GOT3 (cell line): ENCODE data around the gene KIF5A.
A peak's percentile ranks its signal among the peaks of the same experiment; 100 is the strongest.
"Not testable (repeated sequence)": the region's sequence is repeated elsewhere in the genome, so short reads cannot be mapped to it uniquely, and the experiment has no call there.

ENCODE experiments used
- DNase-seq: peaks from one replicate; lab custom pipeline; 2025; ENCODE audit warnings: mixed read lengths; lab: John Stamatoyannopoulos, UW

KIF5A gene

GRCh38 chr12:57584050-57584449, 34.2 kb downstream of the KIF5A start:
- DNase-seq, result no peak

- DNase-seq, result no peak
Measured at GRCh38 chr12:57584690-57585089, 34.8 kb downstream of the KIF5A start.

GRCh38 chr12:57585156-57585555, 35.3 kb downstream of the KIF5A start:
- no peak for DNase-seq

- DNase-seq, result no peak
Measured at GRCh38 chr12:57586128-57586527, 36.3 kb downstream of the KIF5A start.

- DNase-seq, result no peak
Measured at GRCh38 chr12:57586832-57587429, 37.1 kb downstream of the KIF5A start.

- DNase-seq, result not testable (repeated sequence)
Measured at GRCh38 chr12:57588951-57589610, 39.2 kb downstream of the KIF5A start.

GRCh38 chr12:57590479-57590863, 40.6 kb downstream of the KIF5A start:
- no peak for DNase-seq

- peak; percentile 83 for DNase-seq
Measured at GRCh38 chr12:57590864-57591781, 41.3 kb downstream of the KIF5A start, which contains the start of gene PIP4K2C. Gene PIP4K2C (plus strand): TSS chr12:57591192. CDS start chr12:57591290, 98 bp downstream.

- no peak for DNase-seq
Measured at GRCh38 chr12:57591782-57592325, 42.0 kb downstream of the KIF5A start.

- no peak for DNase-seq
Measured at GRCh38 chr12:57592551-57593165, 42.8 kb downstream of the KIF5A start.

- no peak for DNase-seq
Measured at GRCh38 chr12:57593187-57593586, 43.3 kb downstream of the KIF5A start.

- DNase-seq, result no peak
Measured at GRCh38 chr12:57600395-57600794, 50.6 kb downstream of the KIF5A start.

GRCh38 chr12:57602544-57602943, 52.7 kb downstream of the KIF5A start:
- DNase-seq, result no peak

GRCh38 chr12:57603324-57603723, 53.5 kb downstream of the KIF5A start:
- DNase-seq, result no peak

GRCh38 chr12:57603815-57604453, 54.1 kb downstream of the KIF5A start:
- peak; percentile 88 for DNase-seq

- DNase-seq, result no peak
Measured at GRCh38 chr12:57604454-57604991, 54.7 kb downstream of the KIF5A start, which contains the start of gene DTX3. Gene DTX3 (plus strand): TSS chr12:57604824. CDS start chr12:57606518, 1,694 bp downstream.

GRCh38 chr12:57604992-57605810, 55.4 kb downstream of the KIF5A start:
- DNase-seq, result no peak

- DNase-seq, result no peak
Measured at GRCh38 chr12:57605811-57606311, 56.0 kb downstream of the KIF5A start.

- DNase-seq, result no peak
Measured at GRCh38 chr12:57606399-57606798, 56.6 kb downstream of the KIF5A start.

- no peak for DNase-seq
Measured at GRCh38 chr12:57606821-57607220, 57.0 kb downstream of the KIF5A start.
